Stimulated activated CD8-positive, alpha-beta memory T cell treated with anti-CD3 and anti-CD28 coated beads, Interleukin-2, amount 100 ng/mL, for 48 hours (primary cell): Measurements from ENCODE around the gene CPZ.
"Not testable (repeated sequence)": the region's sequence is repeated elsewhere in the genome, so short reads cannot be mapped to it uniquely, and the experiment has no call there.

Experiments used
- DNase-seq, 2 donors: peaks; one replicate each; pipeline ENCODE4 v3.0.0-alpha.2; 2020; ENCODE audit warnings: low read depth in 2 of 2

Gene CPZ

DNA sequence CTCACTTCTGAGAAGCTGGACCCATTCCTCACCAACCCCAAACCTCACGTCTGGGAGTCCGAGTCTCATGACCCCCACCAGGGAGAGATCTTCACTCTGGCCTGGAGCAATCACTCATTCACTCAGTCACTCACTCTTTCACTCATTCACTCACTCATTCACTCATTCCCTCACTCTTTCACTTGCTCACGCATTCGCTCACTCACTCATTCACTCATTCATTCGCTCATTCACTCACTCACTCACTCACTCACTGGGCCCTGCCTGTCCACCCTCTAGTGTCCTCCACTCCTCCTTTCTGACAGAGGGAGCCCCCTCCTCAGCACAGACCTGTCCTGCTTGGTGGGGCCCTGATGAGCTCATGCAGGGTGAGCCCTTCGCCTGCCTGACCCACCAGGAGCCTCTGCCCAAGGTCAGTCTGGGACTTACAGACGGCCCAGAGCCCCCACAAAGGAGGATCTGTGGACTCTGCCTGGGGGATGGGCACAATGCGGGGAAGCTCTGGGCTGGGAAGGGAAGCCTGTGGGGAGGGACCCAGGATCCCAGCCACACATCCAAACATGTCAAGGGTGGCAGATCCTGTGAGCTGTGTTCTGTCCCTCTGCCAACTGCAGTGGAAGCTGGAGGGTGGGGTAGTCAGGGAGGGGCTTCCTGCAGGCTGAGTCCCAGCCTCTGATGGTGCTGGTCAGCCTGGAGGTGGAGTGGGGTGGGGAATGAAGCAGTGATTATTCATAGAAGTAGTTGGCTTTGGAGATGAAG is 18.5 kb downstream of the CPZ start:
- DNase-seq, result no peak

GRCh38 chr4:8612646-8613045 is 20.1 kb downstream of the CPZ start:
- no peak for DNase-seq

DNA sequence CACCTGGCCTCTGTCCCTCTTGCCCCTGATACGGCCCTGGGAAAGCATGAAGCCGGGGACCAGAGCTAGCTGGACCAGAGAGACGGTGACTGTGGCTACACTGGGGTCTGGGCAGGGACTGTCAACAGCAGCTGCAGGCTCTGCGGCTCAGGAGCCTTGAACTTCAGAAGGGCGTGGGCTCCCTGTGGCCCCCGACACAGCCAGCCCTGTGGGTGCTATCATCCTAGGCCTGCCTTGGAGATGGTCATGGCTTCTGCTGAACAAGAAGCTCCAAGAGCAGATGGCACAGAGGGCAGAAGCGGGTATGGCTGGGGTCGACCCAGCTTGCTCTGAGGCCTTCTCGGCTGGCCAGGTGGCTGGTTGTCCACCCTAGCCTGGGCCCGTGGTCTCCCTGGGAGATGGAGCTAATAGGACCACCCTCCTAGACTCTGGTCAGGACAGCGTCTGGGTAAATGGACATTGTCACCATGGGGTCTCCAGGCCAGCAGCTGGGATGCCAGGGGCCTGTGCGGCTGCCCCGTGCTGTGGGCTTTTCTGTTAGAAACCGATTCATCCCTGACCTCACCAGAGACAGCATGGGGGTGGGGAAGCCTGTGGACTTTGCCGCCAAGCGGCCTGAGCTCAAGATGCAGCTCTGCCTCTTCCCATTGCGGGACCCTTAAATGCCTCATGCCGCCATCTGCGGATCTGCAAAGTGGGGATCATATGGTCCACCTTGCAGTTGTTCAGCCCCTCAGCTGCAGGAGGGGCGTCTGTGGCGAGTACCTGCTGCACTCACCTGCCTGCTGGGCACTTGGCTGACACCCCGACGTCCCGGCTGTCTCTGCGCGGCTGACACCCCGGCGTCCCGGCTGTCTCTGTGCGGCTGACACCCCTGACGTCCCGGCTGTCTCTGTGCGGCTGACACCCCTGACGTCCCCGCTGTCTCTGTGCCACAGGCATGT is 21.1 kb downstream of the CPZ start:
- no peak for DNase-seq

DNA sequence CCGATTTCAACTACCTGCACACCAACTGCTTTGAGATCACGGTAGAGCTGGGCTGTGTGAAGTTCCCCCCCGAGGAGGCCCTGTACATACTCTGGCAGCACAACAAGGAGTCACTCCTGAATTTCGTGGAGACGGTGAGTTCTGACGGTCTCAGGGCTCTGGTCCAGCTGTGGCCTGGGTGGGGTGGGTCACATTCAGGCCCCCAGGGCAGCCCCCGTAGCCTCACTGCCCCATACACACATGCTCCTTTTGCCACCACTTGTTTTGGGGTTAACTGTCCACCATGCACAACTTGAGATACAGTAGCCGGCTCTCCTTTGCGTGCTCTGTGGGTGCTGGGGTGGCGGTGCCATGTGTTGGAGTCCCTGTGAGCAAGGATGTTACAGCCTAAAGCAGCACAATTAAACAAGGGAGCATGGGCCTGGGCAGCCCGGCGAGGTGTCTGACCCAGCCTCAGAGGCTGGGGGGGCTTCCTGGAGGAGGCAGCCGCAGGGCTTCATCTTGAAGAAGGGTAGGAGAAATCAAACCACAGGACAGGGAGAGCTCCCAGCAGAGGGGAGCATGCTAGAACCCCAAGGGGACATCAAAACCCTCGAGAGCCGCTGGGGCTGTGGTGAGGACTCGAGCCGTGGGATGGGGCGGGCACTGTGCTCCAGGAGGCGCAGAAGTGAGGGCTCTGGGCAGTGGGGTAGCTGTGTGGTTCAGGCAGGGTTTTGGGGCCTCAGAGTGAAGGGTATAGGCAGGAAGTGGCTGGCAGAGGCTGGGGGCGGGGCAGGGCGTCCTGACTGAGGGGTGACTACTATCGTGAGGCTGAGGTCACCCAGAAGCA is 22.0 kb downstream of the CPZ start:
- DNase-seq, result no peak

GRCh38 chr4:8615366-8615765 is 22.8 kb downstream of the CPZ start:
- DNase-seq, result no peak

- no peak for DNase-seq
Observed at GRCh38 chr4:8615921-8616787, 23.6 kb downstream of the CPZ start.

DNA sequence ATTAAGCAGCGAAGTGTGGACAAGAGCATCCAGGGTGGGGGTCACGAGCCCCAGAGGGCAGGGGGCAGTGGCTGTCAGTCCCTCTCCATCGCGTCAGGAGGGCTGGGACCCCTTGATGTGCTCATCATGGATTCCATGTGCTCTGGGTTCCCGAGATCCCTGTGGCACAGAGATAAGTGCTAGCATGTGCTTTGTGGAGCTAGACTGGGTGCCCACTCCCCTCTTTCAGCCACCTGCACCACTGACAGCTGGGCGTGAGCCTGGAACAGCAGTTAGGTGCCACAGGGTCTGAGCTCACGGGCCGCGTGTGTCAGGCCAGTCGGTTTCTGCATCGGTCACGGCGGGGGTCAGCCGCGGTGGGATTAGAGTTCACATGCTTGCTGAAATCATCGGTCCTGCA is 24.3 kb downstream of the CPZ start:
- no peak for DNase-seq

DNA sequence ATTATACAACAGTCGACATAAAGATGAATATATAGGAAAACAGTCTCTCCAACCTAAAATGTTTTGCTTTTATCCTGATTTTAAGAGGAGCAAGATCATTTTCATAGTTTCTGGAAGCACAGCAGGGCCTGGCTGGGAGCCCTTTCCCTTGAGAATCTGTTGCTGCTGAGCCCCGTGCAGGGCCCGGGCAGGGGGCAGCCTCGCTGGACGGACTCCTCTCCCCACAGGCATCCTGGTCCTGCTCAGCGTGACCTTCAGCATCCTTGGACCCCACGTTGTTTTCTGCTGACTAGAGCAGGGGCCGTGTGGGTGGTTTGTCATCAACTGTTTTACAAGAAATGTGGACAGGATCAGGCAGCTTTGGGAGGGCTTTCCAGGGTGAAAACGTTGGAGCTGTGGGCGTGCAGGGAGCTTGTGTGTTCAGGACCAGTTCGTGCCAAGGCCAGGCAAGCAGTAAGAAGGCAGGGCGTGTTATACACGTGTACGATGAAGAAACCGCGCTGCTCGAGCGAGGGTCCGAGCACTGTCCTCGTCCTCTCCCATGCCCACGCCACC is 25.0 kb downstream of the CPZ start:
- DNase-seq, result no peak

GRCh38 chr4:8618421-8618820 is 25.9 kb downstream of the CPZ start:
- no peak for DNase-seq

DNA sequence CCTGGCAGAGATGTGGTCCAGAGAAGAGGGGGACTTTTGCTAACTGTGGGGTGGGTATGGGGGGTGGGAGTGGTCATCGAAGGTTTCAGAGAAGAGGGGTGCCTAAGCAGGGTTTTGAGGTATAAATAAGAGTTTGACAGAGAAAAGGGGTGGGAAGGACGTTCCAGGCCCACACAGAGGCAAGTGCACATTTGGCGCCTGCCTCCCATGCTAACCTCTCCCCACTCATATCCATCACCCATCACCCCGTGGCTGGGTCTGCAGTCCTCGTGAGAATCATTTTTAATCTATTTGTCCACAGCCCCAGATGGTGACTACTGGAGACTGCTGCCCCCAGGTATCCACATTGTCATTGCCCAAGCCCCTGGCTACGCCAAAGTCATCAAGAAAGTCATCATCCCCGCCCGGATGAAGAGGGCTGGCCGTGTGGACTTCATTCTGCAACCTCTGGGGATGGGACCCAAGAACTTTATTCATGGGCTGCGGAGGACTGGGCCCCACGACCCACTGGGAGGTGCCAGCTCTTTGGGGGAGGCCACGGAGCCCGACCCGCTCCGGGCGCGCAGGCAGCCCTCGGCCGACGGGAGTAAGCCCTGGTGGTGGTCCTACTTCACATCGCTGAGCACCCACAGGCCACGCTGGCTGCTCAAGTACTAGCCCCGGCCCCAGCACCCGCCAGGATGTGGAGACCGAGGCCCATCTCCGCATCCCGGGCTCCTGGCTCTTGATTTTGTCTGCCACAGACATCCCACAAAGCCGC is 26.6 kb downstream of the CPZ start:
- no peak for DNase-seq

DNA sequence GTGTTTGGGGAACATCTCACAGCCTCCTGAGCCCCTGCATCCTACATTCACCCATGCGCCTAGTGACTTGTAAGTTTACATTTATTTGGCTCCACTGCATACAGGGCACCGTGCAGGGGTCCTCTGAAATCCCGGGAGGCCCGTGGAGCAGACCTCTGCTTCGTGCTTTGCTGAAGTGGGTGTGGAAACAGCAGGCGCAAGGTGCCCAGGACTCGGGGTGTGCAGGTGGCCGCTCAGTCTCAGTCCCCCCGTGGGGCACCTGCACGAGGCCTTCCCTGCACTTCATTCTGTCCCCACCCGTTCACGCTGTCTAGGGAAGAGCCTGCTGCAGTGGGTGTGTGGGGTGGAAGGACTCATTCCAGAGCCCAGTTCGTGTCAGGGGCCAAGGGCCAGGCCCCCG is 28.6 kb downstream of the CPZ start:
- not testable (repeated sequence) for DNase-seq

GRCh38 chr4:8624601-8625272 is 32.2 kb downstream of the CPZ start:
- DNase-seq, result not testable (repeated sequence)

- not testable (repeated sequence) for DNase-seq
Observed at GRCh38 chr4:8630240-8630905, 37.8 kb downstream of the CPZ start.

- DNase-seq, result not testable (repeated sequence)
Observed at GRCh38 chr4:8631896-8632295, 39.3 kb downstream of the CPZ start.

DNA sequence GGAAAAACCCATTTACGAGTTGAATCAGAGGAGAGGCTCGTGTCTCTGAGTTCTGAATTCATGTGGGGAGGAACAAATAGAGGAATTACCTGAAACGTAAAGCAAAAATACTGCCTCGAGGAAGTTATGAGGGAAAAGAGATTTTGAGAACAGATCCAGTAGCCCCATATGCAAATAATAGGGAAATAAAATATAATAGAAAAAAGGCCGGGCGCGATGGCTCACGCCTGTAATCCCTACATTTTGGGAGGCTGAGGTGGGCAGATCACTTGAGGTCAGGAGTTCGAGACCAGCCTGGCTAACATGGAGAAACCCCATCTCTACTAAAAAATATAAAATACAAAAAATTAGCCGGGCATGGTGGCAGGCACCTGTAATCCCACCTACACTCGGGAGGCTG is 42.2 kb downstream of the CPZ start:
- not testable (repeated sequence) for DNase-seq

DNA sequence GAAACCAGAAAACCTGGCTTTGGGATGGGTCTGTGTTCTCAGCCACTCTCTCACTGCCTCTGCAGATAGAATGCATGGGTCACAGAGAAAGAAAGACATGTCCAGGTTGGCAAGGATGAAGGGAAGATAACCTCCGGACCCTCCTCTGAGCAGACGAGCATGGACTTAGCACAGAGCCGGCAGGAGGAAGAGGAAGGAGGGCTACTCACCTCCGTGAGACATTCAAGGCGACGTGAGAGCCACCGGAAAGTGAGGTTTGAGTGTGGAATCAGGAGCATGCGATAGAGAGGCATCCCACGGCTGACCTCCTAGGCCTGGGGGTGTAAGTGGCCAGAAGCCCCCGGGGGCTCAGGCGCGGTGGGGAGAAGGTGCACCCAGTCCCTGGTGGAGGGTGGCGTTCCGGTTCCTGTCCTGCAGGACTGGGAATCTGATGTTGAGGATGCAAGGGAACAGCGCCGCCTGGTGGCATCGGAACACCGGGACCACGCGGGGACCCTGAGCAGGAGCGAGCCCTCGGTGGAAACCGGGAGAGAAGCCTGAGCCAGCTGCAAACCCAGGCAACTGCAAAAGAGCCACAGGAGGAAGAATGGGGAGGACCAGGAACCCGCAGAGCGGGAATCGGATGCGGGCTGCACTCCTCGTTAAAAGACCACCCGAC is 43.5 kb downstream of the CPZ start:
- DNase-seq, result not testable (repeated sequence)

- DNase-seq, result no peak
Observed at GRCh38 chr4:8637456-8637984, 45.0 kb downstream of the CPZ start.

GRCh38 chr4:8639021-8639420 is 46.5 kb downstream of the CPZ start:
- no peak for DNase-seq
